Endodermal cell (in vitro differentiated cells): ENCODE data around the gene RAMACL. TPM values are rescaled to one million over a fixed set of nuclear protein-coding genes. Genes with fewer than 3 reads are reported as not detected.

Experiments used
- DNase-seq: peaks from one replicate; pipeline ENCODE4 v3.0.0-alpha.2; 2017
- H3K27ac ChIP-seq: 2 replicates; pipeline ENCODE4 v1.5.1; 2013; ENCODE audit warnings: mild to moderate bottlenecking, low read depth, low read length, moderate library complexity
- H3K27me3 ChIP-seq: 2 replicates; pipeline ENCODE4 v1.6.1; 2013; ENCODE audit warnings: mild to moderate bottlenecking, low read length, moderate library complexity; ENCODE audit not compliant: insufficient read depth, control insufficient read depth, poor library complexity, severe bottlenecking
- H3K36me3 ChIP-seq: 2 replicates; pipeline ENCODE4 v1.7.0; 2013; ENCODE audit warnings: mild to moderate bottlenecking, low read length, moderate library complexity; ENCODE audit not compliant: control insufficient read depth, insufficient read depth
- H3K4me1 ChIP-seq: one replicate; pipeline ENCODE4 v1.7.0; 2013; ENCODE audit warnings: low read length; ENCODE audit not compliant: control insufficient read depth, insufficient read depth
- H3K4me3 ChIP-seq: 2 replicates; pipeline ENCODE4 v1.5.1; 2013; ENCODE audit warnings: mild to moderate bottlenecking, low read length, moderate library complexity
- H3K9ac ChIP-seq: 2 replicates; pipeline ENCODE4 v1.6.1; 2013; ENCODE audit warnings: mild to moderate bottlenecking, low read length, moderate library complexity; ENCODE audit not compliant: poor library complexity, severe bottlenecking; ENCODE audit errors: extremely low read depth
- H3K9me3 ChIP-seq: 2 replicates; pipeline ENCODE4 v1.6.1; 2013; ENCODE audit warnings: mild to moderate bottlenecking, low read length, moderate library complexity; ENCODE audit not compliant: control insufficient read depth
- H3K27ac Mint-ChIP-seq: 2 replicates; pipeline ENCODE4 v1.8.0; 2020; ENCODE audit warnings: mixed read lengths
- H3K27me3 Mint-ChIP-seq: 2 replicates; pipeline ENCODE4 v1.8.0; 2021; ENCODE audit warnings: mild to moderate bottlenecking, mixed read lengths; ENCODE audit not compliant: insufficient read depth
- H3K36me3 Mint-ChIP-seq: 2 replicates; pipeline ENCODE4 v1.8.0; 2020; ENCODE audit warnings: low read depth, mixed read lengths
- H3K4me1 Mint-ChIP-seq: 2 replicates; pipeline ENCODE4 v1.8.0; 2020; ENCODE audit warnings: mixed read lengths
- H3K4me3 Mint-ChIP-seq: 2 replicates; pipeline ENCODE4 v1.8.0; 2020; ENCODE audit warnings: mild to moderate bottlenecking, moderate library complexity, mixed read lengths
- H3K9me3 Mint-ChIP-seq: 2 replicates; pipeline ENCODE4 v1.8.0; 2020; ENCODE audit warnings: mild to moderate bottlenecking, mixed read lengths
- WGBS, 2 experiments: methylation state at CpG; one replicate each; pipeline versions ENCODE4 v1.1.5 to v1.1.7; 2013; ENCODE audit warnings: missing lambda C conversion rate in 2 of 2, mixed read lengths in 1 of 2; ENCODE audit not compliant: insufficient coverage in 1 of 2, insufficient read length in 1 of 2; 5-methylcytosine and 5-hydroxymethylcytosine counted together
- total RNA-seq, 2 donors: library from RNA; stranded (reverse); fragmentation: NEBNext Ultra II Directional in 1 of 2; extraction: Animal tissue kit (Norgen Biotek cat#: 25700) in 1 of 2; gene quantifications; 2 replicates in 1 of 2; 3 replicates in 1 of 2; pipeline ENCODE4 v1.2.1, GENCODE V29; 2021
- TF ChIP-seq, protein P1 (sequence below): fragments of 200-600 bp; sonication (generic); conservative IDR thresholded peaks from 2 replicates; pipeline ENCODE4 v1.5.0; 2021; ENCODE audit warnings: antibody characterized with exemption, mild to moderate bottlenecking

RAMACL gene
- total RNA-seq, 2 donors from 2014 or later = 0.80 to 2.5 TPM

DNA sequence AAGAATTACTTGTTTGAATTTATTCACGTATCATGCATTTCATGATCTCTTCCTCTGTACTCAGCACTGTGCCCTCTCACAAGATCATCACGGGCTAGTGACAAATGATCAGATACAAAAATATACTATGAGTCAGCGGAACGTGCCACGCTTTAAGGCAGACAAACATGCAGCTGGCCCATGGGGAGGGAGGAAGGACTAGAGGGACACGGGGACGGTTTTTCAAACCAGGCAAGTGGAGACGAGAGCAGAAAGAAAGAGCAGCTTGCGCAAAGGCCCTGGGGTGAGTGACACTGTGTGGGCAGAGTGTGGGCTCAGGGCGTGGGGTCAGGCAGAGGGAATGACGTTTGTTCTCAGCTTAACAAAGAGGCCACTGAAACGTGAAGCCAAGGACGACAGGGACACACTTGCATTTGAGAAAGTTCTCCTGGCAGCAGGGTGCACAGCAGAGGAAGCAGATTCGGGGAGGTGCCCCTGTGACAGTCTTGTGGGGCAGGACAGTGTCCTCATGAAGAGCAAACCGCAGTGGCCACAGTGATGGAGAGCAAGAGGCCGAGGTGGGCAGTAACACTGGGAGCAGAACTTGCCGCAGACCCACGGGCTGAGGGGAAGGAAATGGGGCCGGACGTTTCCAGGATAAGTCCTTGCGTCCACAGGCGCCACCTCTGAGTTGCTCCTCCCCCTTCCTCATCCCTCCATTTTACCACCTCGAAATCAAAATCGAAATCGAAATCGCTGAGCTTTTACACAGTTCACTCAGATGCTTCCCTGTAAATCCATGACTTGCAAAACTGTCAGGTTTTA is 47.5 kb upstream of the RAMACL start:
- Histone ChIP-seq H3K9ac (no peak overlapping the region), H3K27ac (no peak overlapping the region), H3K9me3 (no peaks in the 10 kb centered on the region), H3K36me3 (no peaks in the 10 kb centered on the region), H3K27me3 (peaks cover 24% of the 10 kb centered on the region), H3K4me1 (peaks cover 7% of the 10 kb centered on the region), H3K4me3 (no peak overlapping the region)
- peak; percentile 29 for DNase-seq
- TF ChIP-seq, protein P1, sequence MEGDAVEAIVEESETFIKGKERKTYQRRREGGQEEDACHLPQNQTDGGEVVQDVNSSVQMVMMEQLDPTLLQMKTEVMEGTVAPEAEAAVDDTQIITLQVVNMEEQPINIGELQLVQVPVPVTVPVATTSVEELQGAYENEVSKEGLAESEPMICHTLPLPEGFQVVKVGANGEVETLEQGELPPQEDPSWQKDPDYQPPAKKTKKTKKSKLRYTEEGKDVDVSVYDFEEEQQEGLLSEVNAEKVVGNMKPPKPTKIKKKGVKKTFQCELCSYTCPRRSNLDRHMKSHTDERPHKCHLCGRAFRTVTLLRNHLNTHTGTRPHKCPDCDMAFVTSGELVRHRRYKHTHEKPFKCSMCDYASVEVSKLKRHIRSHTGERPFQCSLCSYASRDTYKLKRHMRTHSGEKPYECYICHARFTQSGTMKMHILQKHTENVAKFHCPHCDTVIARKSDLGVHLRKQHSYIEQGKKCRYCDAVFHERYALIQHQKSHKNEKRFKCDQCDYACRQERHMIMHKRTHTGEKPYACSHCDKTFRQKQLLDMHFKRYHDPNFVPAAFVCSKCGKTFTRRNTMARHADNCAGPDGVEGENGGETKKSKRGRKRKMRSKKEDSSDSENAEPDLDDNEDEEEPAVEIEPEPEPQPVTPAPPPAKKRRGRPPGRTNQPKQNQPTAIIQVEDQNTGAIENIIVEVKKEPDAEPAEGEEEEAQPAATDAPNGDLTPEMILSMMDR = no peak
- no peaks in the 10 kb centered on the region for H3K36me3 Mint-ChIP-seq
- no peak overlapping the region for H3K27ac Mint-ChIP-seq
- 91% methylated on average over 15 to 26 of the region's 26 CpGs for whole genome bisulfite sequencing, 2 experiments
- peaks cover 14% of the 10 kb centered on the region for H3K4me1 Mint-ChIP-seq
- peaks cover 23% of the 10 kb centered on the region for H3K27me3 Mint-ChIP-seq
- no peak overlapping the region for H3K4me3 Mint-ChIP-seq
- H3K9me3 Mint-ChIP-seq = no peaks in the 10 kb centered on the region

DNA sequence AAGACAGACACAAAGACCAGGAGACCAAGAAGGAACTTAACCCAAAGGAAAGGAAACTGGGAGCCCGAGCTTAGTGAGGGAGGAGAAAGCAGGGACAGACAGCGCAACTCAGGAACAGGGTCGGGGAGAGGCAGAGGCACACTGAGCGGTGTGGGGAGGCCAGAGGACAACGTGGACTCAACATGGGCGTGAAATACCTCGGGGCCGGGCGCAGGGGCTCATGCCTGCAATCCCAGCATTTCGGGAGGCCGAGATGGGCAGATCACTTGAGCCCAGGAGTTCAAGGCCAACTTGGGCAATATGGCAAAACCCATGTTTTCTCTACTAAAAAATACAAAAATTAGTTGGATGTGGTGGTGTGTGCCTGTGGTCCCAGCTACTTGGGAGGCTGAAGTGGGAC is 46.3 kb upstream of the RAMACL start:
- H3K4me3 Mint-ChIP-seq = no peak overlapping the region
- H3K27me3 Mint-ChIP-seq = peaks cover 28% of the 10 kb centered on the region
- Histone ChIP-seq H3K36me3 (no peaks in the 10 kb centered on the region), H3K4me1 (peaks cover 2% of the 10 kb centered on the region), H3K4me3 (no peak overlapping the region), H3K27ac (no peak overlapping the region), H3K9me3 (no peaks in the 10 kb centered on the region), H3K27me3 (peaks cover 28% of the 10 kb centered on the region), H3K9ac (no peak overlapping the region)
- DNase-seq = no peak
- peaks cover 15% of the 10 kb centered on the region for H3K4me1 Mint-ChIP-seq
- H3K27ac Mint-ChIP-seq = no peak overlapping the region
- TF ChIP-seq, protein P1 = no peak
- H3K36me3 Mint-ChIP-seq = no peaks in the 10 kb centered on the region
- 96 to 98% methylated on average over 11 of the region's 11 CpGs for WGBS, 2 experiments
- H3K9me3 Mint-ChIP-seq = no peaks in the 10 kb centered on the region

DNA sequence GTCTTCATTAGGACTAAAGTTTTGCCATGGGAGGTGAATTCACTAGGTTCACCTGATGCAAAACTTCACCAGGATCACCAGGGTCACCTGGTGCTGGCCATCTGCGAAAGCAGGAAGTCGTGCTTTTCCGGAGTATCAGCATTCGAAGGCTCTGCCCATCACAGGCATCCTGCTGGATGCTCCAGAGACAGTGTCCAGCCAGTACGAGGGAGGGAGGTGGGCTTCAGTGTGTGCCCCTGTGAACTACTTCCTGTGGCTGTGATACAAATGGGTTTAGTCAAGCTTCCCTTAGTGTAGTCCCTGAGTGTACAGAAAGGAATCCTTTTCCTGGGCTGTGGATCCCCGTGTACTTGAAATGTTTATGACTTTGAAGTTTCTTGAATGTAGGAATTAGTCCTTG is 44.0 kb upstream of the RAMACL start:
- TF ChIP-seq, protein P1 = no peak

More for the DNA sequence above, 44.0 kb upstream of the RAMACL start:
- no peak overlapping the region for H3K27ac ChIP-seq
- no peaks in the 10 kb centered on the region for H3K9me3 ChIP-seq
- 89 to 91% methylated on average over 1 to 6 of the region's 6 CpGs for WGBS, 2 experiments
- Mint-ChIP-seq H3K36me3 (no peaks in the 10 kb centered on the region), H3K27ac (no peak overlapping the region), H3K9me3 (no peaks in the 10 kb centered on the region), H3K4me1 (peaks cover 9% of the 10 kb centered on the region), H3K27me3 (peaks cover 36% of the 10 kb centered on the region), H3K4me3 (no peak overlapping the region)
- DNase-seq = no peak
- no peaks in the 10 kb centered on the region for H3K4me1 ChIP-seq
- no peak overlapping the region for H3K9ac ChIP-seq
- H3K36me3 ChIP-seq = no peaks in the 10 kb centered on the region
- no peak overlapping the region for H3K4me3 ChIP-seq
- H3K27me3 ChIP-seq = peaks cover 38% of the 10 kb centered on the region
